ENCODE data around the gene LDLRAP1. TPM values are rescaled to one million over a fixed set of nuclear protein-coding genes. Genes with fewer than 3 reads are reported as not detected.

Gene LDLRAP1
- total and polyA plus RNA-seq, 9 donors = 9.1 to 17.4 (median 13.1) TPM

- Histone ChIP-seq H3K4me1 (ENCODE audit: insufficient read depth) (peaks cover 8% of the 10 kb centered on the region), H3K9me3 (no peaks in the 10 kb centered on the region), H3K27ac (no peak overlapping the region), H3K4me3 (no peak overlapping the region), H3K36me3 (no peaks in the 10 kb centered on the region), H3K27me3 (no peaks in the 10 kb centered on the region)
- no peak for DNase-seq
- 89 to 92% (median 91%) methylated on average over 10 of the region's 10 CpGs for WGBS, 3 donors
- intact Hi-C loops (cut with DNase I) = no loop called here
- TF ChIP-seq POLR2A (IDR thresholded peaks at IDR 0.05) = no peak
- no peak for TF ChIP-seq CTCF (IDR thresholded peaks at IDR 0.05)
- TF ChIP-seq EP300 (IDR thresholded peaks at IDR 0.05) = no peak
Observed at GRCh38 chr1:25556791-25557476, 13.5 kb downstream of the LDLRAP1 start.

GRCh38 chr1:25557543-25557942, 14.1 kb downstream of the LDLRAP1 start:
- Histone ChIP-seq H3K4me1 (ENCODE audit: insufficient read depth) (peaks cover 8% of the 10 kb centered on the region), H3K4me3 (no peak overlapping the region)
- intact Hi-C loops (cut with DNase I) = no loop called here

GRCh38 chr1:25559031-25559430, 15.6 kb downstream of the LDLRAP1 start:
- no peaks in the 10 kb centered on the region for H3K27me3 ChIP-seq
- WGBS, 3 donors = 68 to 80% (median 72%) methylated on average over 6 of the region's 6 CpGs
- no peaks in the 10 kb centered on the region for H3K9me3 ChIP-seq
- H3K4me1 ChIP-seq (ENCODE audit: insufficient read depth) = peaks cover 5% of the 10 kb centered on the region
- intact Hi-C loops (cut with DNase I) = no loop called here
- TF ChIP-seq EP300 (IDR thresholded peaks at IDR 0.05) (no peak), POLR2A (IDR thresholded peaks at IDR 0.05) (no peak), CTCF (IDR thresholded peaks at IDR 0.05) (no peak)
- no peak overlapping the region for H3K27ac ChIP-seq
- no peaks in the 10 kb centered on the region for H3K36me3 ChIP-seq
- H3K4me3 ChIP-seq = no peak overlapping the region
- DNase-seq = no peak

More at GRCh38 chr1:25557543-25557942, 14.1 kb downstream of the LDLRAP1 start:
- Histone ChIP-seq H3K36me3 (no peaks in the 10 kb centered on the region), H3K27ac (no peak overlapping the region), H3K27me3 (no peaks in the 10 kb centered on the region), H3K9me3 (no peaks in the 10 kb centered on the region)
- no peak for DNase-seq
- TF ChIP-seq POLR2A (IDR thresholded peaks at IDR 0.05) (no peak), EP300 (IDR thresholded peaks at IDR 0.05) (no peak), CTCF (IDR thresholded peaks at IDR 0.05) (no peak)
- 79 to 83% (median 80%) methylated on average over 7 of the region's 7 CpGs for WGBS, 3 donors

GRCh38 chr1:25560001-25560400, 16.6 kb downstream of the LDLRAP1 start:
- no peak overlapping the region for H3K27ac ChIP-seq
- no peak overlapping the region for H3K4me3 ChIP-seq
- no peaks in the 10 kb centered on the region for H3K9me3 ChIP-seq
- no peaks in the 10 kb centered on the region for H3K27me3 ChIP-seq
- DNase-seq = no peak
- peaks cover 3% of the 10 kb centered on the region for H3K4me1 ChIP-seq (ENCODE audit: insufficient read depth)
- WGBS, 3 donors = 81 to 86% (median 81%) methylated on average over 9 of the region's 9 CpGs
- intact Hi-C loops (cut with DNase I) = no loop called here
- no peaks in the 10 kb centered on the region for H3K36me3 ChIP-seq
- TF ChIP-seq EP300 (IDR thresholded peaks at IDR 0.05) (no peak), CTCF (IDR thresholded peaks at IDR 0.05) (no peak), POLR2A (IDR thresholded peaks at IDR 0.05) (no peak)
